GM18511 (cell line): ENCODE data around the gene LRBA.

Experiments
- ATAC-seq: cut with Tn5 transposase; IDR thresholded peaks from one replicate; pipeline ENCODE4 v1.9.1; 2021; ENCODE audit warnings: mild to moderate bottlenecking, moderate library complexity; ENCODE audit not compliant: unreplicated experiment

LRBA gene

DNA sequence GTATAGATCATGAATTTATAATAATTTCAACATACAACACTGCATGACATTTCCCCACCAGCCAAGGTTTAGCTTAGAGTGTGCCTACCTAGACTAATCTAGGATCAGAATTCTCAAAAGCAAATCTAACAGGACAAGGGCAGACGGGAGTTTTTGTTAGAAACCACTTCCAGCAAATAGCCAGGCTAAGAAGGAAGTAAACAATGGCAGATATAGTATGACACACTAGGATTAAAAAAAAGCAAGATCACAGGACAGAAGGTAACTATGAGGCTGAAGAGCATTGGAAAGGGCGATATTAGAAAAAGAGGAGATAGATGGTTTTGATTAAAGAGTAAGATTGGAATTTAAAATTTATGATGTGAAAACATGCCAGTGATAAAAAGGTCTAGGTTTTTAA, 124.8 kb downstream of the LRBA start:
- no peak for ATAC-seq

DNA sequence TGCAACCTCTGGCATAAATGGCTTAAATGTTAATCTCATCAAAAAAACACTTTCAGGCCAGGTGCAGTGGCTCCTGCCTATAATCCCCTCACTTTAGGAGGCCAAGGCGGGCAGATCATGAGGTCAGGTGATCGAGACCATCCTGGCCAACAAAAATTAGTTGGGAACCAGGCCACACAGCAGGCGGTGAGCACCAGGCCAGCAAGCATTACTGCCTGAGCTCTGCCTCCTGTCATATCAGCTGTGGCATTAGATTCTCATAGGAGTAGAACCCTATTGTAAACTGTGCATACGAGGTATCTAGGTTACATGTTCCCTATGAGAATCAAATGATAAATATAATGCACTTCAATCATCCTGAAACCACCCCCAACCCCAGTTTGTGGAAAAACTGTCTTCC, 125.8 kb downstream of the LRBA start:
- no peak for ATAC-seq

DNA sequence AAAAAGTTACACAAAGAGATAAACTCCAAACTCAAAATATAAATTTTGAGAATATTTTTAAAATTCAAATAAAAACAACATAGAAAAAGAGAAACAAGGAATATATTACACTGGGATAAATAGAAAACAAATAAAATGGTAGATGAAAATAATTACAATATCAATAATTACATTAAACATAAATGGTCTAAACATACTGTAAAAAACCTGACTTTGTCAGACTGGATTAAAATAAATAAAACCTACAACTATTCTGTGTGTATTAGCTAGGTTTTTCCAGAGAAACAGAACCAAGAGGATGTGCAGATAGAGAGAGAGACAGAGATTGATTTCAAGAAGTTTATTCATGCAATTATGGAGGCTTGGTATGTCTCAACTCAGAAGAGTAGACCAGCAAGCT, 126.5 kb downstream of the LRBA start:
- no peak for ATAC-seq

DNA sequence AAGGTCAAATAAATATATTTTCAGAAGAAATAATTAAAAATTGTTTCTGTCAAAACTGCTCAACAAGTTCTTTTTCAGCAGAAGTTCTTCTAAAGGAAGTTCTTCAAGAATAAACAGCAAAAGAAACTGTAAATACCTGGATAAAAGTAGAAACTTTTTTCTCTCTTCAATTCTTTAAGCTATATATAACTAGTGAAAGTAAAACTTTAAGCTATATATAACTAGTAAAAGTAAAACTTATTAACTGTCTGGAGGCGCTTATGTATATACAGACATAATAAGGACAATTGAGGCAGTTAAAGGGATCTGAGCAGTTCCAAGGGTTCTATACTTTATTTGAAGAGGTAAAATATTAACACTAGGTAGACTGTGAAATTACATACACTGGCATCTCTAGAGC, 126.9 kb downstream of the LRBA start:
- no peak for ATAC-seq

DNA sequence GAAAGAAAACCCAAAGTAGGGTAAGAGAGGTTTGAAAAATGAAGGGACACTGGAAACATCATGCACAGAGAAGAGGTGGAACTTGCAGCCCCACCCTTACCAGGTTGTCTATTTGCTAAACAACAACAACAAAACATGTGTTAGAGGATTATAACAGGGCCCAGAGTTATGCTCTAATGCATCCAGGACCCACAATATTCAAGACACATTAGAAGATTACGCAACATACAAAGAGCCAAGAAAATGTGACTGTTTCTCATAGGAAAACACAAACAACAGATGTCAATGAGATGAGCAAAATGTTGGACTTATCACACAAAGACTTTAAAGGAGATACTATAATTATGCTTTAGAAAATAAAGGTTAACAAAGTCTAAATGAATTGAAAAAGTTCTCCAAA, 128.5 kb downstream of the LRBA start:
- ATAC-seq: no peak

DNA sequence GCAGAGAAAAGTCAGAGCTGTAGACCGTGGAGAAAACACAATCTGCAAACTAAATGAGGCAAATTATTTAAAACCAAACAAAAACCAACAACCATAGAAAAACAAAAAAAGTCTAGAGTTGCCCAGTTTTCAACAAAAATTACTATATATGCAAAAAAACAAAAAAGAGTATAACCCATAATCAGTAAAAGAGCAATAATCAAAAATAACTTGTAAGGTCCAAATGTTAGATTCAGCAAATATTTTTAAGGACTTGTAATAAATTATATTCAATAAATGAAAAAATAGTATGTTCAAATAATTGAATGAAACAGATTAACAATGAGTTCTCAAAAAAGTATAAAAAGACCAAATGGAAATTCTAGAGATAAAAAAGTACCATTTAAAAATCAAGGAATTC, 130.5 kb downstream of the LRBA start:
- no peak for ATAC-seq

DNA sequence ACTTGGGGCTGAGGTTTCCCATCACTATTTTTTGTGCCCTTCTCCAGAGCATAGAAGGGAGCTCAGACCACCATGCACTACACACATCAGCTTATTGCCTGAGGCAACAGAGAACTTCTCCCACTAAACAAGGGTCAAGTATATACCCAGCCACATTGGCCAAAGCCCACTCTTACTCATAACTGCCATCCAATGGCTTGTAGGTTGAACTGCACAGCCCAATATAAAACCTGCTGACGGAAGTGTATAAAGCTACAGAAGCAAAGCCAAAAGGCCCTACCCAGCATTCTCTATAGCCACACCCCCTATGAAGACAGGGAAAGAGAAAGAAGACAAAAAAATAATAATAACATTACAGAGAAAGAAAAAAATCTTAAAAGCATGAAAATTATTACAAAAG, 139.7 kb downstream of the LRBA start:
- no peak for ATAC-seq

DNA sequence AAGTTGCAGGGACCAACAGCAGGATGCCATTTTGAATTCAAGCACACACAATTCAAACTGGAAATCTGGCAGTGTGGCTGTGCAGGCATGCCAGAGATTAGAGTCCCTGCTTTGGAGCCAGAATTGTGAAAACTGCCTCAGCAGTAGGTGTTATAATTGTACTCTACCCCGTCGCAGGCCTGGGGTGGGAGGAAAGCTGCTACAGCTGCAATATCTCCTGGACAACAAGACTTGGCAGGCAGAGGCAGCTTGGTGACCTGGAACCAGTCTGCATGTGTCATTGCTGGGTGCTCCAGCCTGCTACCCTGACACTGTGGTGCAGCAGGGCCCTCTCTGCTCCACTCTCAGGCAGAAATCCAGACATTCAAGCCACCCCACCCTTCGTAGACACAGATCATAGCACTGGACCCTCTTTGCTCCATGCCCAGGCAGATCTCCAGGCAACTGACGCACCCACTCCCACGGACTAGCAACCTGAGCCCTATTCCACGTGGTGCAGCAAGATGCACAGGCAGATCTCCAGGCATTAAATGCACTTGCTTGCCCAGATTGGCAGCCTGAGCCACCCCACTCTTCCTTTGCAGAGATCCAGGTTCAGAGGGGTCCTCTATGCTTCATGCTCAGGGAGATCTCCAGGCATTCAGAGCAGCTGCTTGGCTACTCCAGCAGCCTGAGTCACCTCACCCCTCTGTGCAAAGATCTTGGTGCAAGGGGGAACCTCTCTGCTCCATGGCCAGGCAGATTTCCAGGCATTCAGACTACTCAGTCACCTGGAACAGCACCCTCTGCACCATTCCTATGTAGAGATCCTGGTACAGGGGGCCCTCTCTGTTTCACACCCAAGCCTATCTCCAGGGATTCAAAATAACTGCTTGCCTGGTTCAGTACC, 140.5 kb downstream of the LRBA start:
- no peak for ATAC-seq

DNA sequence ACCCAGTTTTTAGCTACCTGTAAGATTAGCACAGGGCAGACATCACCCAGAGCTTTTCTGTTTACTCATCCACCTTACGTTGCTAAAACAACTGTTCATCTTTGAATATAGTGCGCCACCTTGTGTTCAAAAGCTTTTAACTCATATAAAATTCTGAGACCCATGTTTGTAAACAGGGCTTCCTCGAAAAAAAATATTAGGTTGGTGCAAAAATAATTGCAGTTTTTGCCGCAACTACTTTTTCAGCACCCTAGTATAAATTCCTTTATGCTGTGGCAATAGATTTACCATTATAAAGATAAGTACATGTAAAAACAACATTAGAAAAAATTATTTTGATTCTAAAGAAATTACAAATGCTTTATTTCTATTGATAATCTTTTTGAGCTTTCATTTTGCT, 147.9 kb downstream of the LRBA start:
- peak; percentile 81 for ATAC-seq

DNA sequence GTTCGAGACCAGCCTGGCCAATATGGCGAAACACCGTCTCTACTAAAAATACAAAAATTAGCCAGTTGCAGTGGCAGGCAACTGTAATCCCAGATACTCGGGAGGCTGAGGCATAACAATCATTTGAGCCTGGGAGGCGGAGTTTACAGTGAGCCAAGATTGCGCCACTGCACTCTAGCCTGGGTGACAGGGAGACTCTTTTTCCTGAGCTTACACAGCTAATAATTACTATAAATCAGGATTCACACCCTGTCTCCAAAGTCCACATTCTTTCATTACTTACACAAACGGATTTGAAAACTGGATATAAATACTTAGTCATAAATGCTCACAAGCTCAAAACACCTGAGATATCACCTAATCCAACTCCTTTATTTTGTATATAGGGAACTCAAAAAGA, 151.6 kb downstream of the LRBA start:
- no peak for ATAC-seq

DNA sequence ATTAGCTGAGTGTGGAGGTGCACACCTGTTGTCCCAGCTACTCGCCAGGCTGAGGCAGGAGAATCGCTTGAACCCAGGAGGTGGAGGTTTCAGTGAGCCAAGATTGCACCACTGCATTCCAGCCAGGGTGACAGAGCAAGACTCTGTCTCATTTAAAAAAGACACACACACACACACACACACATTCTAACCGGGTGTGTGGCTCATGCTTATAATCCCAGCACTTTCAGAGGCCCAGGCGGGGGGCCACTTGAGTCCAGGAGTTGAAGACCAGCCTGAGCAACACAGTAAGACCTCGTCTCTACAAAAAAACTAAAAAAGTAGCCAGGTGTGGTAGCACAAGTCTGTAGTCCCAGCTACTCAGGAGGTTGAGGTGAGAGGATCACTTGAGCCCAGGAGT, 152.3 kb downstream of the LRBA start:
- ATAC-seq: no peak

DNA sequence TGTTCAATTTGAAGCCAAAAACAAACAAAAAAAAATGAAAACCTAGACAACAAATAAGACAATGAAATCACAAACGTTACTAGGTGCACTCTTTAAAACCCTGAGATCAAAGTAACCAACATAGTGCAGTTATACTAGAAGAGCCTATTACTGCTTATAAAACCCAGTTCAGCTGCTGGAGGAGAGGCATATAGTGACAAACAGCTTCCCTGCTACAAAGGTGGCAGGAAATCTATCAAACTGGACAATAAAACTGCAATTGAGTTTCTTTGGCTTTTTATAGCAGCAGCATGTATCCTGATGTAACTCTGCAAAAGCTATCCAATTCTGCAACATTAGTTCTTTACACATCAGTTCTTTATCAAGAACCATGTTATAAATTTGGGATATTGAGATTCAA, 155.6 kb downstream of the LRBA start:
- ATAC-seq: no peak

DNA sequence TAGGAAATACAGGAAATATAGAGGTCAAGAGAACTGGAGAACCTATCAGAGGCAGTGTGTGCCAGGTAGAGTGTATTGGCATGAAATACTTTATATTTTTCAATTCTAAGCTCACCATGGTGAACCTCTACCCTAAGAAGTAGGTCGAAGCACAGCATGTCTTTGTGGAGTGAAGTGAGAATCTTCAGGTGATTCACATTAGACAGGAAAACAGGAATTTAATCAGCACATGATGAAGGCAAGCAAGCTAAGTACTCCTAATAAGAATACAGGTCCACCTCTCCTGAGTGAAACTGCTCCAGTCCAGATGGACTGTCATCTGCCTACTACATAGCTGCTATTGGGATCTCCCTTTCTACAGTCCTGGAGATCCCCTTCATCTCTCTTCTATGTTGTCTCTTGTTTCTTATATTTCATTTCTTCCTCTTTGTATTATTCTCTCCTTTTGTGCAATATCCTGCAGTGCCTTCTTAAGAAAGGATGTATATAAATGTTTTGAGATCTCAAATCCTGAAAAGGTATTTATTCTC, 159.0 kb downstream of the LRBA start:
- ATAC-seq: peak; percentile 60

DNA sequence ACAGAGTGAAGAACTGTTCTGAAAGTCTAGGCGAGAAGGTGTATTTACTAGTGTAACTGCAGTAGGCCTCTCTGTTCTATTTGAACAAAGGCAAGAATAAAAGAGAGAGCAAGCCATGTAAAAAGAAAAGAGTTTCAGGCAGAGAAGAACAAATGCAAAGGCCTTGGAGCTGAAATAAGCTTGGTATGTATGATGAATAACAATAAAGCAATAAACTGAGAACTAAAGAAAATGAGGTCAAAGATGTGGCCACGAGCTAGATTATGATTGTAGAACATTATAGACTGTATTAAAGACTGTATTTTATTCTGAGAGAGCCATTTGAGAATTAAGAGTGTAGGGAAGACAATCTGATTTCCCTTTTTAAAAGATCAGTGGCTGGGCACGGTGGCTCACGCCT, 160.5 kb downstream of the LRBA start:
- ATAC-seq: no peak

DNA sequence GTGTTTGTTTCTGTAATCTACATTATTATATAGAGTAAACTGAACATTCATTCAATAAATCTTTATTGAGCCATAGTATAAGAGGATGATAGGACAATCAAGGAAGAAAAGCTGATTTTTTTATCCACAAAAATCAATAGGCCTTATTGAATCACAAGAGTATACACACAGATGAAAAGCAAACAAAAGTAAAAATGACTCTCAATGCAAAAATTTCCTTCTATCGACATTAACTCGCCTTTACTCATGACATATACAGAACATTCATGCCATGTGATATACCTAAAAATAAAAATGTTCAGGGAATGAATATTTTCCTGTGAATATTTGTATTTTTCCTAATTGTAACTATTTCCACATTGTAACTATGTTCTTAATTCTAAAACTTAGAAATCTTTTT, 161.2 kb downstream of the LRBA start:
- ATAC-seq: no peak

DNA sequence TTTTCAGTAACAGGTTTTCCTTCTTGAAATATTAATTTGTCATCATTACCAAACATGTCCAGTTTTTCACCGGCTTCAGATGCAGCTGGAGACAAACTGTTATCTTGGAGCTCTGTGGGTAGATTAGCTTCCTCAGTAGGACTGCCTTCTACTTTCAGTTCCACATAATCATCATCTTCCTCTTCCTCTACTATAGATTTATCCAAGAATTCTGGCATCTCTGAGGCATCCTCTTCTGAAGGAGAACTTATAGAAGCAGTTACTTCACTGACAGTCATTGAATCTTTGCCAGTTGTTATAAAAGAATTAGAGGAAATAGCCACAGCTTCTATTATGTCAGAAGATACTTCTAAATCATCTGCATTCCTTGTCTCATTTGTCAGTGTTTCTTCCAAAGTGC, 162.9 kb downstream of the LRBA start:
- ATAC-seq: no peak

DNA sequence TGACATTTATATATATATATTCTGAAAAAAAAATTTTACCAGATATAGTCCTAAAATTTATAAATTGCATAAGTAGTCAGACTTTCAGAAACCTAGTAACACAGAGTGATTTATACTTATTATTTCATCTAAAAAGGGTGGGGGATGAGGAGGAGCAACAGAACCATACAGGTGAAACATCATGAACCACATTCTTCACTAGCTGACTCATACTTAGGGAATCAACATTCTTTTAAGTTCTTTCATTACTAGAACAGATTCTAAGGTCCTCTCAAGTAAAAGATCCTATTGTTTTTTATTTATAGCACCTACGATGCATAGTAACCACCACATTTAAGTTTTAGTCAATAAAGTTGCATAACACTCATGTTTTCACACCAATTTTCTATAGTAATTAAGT, 166.1 kb downstream of the LRBA start:
- no peak for ATAC-seq

DNA sequence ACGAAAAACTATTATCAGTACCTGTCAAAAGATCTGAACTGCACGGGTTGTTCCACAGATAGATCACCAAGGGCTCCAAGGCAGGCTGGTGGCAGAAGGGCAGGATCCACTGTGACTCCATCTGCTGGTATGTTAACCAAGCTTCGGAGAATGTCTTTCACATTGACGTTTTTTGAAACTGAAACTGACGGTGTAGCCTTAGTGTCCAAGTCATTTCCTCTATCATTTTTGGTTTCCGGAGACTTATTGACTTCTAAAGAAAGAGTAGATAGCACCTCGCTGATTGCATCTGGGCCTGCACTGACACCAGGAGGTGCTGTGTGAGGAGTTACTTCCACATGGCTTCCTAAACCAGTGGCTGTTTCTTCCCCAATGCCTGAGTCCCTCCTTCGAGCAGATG, 186.9 kb downstream of the LRBA start:
- peak; percentile 95 for ATAC-seq

DNA sequence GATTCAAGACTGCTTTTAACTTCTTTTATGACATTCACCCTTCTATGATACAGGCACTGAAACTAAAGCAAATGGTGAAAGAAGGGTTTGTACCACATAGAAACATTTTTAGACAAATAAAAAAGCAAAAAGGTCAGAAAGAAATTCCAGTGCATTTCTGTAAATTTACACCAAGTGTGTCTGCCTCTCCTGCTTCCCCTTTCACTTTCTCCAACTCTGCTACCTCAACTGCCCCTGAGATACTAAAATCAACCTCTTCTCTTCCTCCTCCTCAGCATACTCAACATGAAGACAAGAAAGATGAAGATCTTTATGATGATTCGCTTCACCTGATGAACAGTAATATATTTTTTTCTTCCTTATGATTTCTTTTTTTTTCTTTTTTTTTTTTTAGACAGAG, 187.9 kb downstream of the LRBA start:
- no peak for ATAC-seq

DNA sequence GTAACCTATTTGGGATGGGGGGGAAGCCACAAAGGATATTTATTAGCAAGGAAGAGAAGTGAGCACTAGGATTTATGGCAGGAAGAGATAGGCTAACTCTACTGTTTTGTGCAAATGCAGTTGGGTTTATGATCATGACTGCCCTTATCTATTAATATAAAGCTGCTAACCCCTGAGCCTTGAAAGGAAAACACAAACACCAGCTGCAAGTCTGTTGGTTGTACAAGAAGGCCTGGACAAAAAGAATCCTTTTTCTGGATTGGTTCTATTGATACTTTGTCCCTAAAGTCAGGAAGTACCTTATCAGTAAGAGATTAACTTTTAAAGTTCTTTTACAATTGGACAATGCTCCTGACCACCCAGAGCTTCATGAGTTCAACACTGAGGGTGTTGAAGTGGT, 188.8 kb downstream of the LRBA start:
- ATAC-seq: no peak

DNA sequence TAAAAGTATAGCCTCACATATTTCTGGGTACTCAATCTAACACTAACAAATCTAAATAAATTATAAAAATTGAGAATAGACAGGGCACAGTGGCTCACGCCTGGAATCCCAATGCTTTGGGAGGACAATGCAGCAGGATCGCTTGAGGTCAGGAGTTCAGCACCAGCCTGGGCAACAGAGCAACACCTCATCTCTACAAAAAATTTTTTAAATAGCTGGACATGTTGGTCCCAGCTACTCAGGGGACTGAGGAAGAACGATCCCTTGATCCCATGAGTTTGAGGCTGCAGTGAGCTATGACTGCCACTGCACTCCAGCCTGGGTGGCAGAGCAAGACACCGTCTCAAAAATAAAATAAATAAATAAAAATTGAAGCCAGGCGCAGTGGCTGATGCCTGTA, 192.7 kb downstream of the LRBA start:
- ATAC-seq: no peak

DNA sequence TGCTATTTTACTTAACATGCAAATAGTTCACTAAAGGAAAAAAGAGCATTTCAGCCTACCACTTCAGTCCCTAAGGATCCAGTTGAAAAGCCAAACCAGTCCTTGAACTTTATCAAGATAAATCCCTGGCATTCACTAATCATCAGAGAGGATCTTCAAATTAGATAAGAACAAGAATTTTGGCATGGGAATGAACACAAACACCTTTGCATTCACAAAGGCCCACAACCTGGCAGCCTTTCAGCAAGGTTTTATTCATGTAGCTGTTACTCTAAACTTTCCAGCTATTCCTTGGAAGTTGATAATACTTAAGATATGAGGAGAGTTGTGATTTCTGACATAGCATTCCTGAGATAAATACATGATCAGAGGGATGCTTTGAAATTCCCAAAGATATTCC, 193.4 kb downstream of the LRBA start:
- no peak for ATAC-seq

DNA sequence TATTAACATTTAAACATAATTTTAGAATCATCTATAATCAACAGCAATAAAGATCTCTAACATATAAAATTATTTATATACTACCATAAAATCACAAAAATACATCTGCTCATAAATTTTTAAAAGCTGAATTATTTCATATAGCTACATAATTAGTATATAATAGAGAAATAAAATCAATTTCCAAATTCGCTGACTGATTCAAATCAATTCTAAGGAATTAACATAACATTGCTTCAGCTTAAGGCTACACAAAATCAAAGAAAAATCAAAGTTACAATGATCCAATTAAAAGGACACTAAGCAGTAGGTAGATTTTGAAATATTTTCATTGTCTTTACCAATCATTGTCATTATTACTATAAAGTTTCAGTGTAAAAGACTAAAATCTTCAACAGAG, 194.7 kb downstream of the LRBA start:
- no peak for ATAC-seq
